Fibroblast of skin of left biceps (primary cell): ENCODE measurements around the gene CLEC10A.
"Not testable (repeated sequence)": the region's sequence is repeated elsewhere in the genome, so short reads cannot be mapped to it uniquely, and the experiment has no call there.

ENCODE experiments used
- DNase-seq, 2 experiments: peaks; one replicate each; pipeline ENCODE4 v3.0.0-alpha.2; 2013; ENCODE audit warnings: low read depth in 2 of 2

The CLEC10A gene, protein sequence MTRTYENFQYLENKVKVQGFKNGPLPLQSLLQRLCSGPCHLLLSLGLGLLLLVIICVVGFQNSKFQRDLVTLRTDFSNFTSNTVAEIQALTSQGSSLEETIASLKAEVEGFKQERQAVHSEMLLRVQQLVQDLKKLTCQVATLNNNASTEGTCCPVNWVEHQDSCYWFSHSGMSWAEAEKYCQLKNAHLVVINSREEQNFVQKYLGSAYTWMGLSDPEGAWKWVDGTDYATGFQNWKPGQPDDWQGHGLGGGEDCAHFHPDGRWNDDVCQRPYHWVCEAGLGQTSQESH

DNA sequence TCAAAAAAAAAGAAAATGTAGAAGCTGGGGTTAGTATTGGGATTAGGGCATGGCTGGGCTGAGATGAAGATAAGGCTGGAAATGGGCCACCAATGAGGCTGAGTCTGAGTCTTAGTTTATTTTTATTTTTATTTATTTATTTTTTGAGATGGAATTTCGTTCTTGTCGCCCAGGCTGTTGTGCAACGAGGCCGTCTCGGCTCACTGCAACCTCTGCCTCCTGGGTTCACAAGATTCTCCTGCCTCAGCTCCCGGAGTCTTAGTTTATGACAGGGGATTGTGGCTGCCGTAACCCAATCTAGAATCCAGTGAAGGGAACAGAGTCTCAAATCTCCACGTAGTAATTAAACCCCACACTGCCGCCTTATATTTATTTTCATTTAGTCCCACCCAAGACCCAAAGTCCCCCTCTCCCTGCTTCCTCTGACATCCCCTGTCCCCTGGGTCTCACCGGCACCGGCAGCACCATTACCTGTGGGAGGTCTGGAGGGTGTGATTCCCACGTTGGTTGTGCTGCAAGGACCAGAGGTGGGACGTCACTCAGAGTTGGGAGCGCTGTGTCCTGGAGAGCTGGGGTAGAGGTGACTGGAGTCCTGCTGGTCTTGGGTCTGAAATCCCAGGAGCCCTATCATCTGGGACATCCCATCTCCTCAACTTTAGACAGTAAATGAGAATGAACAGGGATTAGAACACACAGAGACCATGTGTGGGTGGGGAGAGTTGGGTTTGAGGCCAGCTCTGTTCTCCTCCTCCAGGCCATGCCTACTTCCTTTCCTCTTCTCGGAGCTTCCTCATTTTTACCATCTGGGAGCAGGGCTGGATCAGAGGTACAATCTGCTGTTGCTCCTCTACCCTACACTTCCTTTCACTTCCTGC, at the start of gene CLEC10A:
TSS of gene CLEC10A (minus strand) at position 671 of the 875 bp plus-strand sequence. CDS start 1,439 bp downstream, outside the sequence.
- DNase-seq: no peak

DNA sequence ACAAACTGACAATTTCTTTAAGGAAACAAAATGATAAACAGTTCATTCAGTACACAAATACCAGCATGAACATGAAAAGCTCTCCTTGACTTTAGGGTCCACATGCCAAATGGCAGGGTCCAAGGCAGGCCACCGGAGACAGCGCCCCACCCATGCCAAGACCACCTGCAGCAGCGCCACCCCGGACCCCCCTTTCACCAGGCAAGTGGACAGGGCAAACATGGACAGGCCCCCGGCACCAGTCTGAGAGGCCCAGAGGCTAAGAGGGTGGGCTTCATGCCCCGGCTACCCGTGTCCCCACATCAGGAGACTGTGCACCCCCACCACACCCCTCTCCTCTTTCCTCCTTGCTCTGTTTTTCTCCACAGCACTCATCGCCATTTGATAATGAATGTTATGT, 49.3 kb upstream of the CLEC10A start:
- no peak for DNase-seq

DNA sequence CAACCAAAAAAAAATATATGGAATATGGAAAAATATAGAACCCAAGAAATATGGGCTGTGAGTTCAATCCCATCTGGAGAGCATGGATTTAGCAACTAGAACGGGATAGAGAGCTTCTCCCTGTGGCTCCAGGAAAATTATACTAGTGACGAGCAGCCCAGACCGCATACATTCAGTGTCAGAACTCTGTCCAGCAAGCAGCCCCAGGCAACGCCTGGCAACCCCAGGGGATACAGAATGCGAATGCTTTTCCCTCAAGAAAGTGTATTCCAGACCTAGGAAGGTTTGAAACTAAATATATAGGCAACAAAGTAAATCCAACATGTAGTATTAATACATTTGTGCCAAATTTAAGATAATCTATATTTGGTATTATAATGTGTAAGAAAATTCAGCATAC, 48.1 kb upstream of the CLEC10A start:
- DNase-seq: no peak

DNA sequence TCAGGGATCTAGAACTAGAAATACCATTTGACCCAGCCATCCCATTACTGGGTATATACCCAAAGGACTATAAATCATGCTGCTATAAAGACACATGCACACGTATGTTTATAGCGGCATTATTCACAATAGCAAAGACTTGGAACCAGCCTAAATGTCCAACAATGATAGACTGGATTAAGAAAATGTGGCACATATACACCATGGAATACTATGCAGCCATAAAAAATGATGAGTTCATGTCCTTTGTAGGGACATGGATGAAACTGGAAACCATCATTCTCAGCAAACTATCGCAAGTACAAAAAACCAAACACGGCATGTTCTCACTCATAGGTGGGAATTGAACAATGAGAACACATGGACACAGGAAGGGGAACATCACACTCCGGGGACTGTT, 47.5 kb upstream of the CLEC10A start:
- not testable (repeated sequence) for DNase-seq

DNA sequence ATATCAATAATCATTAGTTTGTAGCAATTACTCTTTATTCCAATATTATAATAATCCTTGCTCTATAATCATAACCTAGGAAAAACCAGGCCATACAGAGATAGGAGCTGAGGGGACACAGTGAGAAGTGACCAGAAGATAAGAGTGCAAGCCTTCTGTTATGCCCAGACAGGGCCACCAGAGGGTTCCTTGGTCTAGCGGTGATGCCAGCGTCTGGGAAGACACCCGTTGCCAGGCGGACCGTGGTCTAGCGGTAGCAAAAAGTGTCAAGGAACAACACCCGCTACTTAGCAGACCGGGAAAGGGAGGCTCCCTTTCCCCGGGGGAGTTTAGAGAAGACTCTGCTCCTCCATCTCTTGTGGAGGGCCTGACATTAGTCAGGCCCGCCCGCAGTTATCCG, 46.3 kb upstream of the CLEC10A start:
- DNase-seq: not testable (repeated sequence)

DNA sequence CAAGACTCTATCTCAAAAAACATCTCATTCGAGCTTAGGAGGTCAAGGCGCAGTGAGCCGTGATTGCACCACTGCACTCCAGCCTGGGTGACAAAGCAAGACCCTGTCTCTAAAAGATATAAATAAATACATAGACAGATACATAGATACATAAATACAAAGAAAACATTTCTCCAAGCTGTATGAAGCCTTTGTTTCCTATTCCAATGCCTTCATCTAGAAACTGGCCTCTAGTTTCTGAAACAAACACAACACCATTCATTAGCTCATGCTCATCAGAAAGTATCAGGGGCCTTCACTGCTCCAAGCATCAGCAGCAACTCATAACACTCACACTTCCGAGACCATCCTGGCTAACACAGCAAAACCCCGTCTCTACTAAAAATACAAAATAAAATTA, 44.9 kb upstream of the CLEC10A start:
- no peak for DNase-seq

DNA sequence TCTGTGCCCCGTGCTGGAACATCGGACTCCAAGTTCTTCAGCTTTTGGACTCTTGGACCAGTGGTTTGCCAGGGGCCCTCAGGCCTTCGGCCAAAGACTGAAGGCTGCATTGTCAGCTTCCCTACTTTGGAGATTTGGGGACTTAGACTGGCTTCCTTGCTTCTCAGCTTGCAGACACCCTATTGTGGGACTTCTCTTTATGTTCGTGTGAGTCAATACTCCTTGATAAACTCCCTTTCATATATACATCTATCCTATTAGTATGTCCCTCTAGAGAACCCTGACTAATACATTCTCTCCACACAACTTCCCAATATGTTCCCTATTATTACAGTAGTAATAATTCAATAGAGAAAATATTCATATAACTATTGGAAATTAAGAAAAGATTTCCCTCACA, 43.8 kb upstream of the CLEC10A start:
- DNase-seq: no peak

DNA sequence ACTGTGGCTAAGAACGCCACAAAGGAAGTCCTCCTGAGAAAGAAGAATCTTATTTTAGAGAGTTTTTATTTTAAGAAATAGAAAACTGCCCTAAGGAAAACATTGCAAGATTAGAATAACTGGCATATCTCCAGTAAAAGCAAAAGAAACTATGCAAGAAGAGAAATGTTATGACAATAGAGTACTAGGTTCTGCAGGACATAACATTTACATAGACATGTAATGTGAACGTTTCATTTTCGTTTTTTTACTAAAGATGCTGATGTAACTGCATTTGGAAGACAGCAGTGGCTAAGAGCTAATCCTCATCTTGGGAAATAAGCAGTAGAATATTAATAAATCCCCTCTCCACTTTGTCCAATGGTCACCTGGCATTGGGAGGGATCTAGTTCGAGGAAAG, 42.3 kb upstream of the CLEC10A start:
- no peak for DNase-seq

DNA sequence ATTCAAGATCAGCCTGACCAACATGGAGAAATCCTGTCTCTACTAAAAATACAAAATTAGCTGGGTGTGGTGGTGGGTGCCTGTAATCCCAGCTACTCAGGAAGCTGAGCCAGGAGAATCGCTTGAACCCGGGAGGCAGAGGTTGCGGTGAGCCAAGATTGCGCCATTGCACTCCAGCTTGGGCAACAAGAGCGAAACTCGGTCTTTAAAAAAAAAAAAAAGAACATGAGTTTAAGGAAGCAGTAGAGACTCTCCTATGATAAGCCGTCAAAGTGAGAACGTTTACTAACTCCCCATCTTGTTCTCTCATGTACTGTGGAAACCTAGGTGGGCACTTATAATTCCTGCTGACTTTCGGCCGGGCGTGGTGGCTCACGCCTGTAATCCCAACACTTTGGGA, 40.6 kb upstream of the CLEC10A start:
- DNase-seq: not testable (repeated sequence)

DNA sequence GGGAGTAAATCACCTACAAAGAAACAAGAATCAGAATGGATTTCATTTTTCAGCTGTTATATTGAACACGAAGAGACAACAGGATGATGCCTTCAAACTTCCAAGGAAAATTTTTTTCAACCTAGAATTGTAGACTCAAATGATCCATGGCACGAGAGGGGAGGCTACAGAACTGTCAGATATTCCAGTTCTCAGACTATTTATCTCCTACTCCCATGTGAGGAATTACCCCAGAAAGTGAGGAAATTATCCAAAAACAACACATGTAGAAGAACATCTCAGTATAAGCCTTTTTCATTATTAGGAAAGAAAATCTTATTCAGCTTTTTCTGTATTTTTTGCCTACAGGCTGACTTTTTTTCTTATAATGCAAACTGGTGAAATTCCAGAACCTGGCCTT, 40.1 kb upstream of the CLEC10A start:
- no peak for DNase-seq

DNA sequence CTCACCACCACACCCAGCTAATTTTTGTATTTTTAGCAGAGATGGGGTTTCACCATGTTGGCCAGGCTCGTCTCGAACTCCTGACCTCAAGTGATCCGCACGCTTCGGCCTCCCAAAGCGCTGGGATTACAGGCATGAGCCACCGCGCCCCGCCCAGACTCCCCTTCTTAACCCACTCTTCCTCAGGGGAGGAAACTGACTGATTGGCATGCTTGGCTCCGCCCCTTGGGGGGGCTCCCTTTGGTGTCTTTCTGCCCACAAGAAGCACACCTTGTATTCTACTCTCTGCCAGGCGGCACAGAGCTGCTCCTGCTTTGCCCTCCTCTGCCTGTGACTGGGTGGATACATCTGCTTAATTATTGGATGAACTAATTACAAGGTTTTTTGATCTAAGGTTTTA, 39.3 kb upstream of the CLEC10A start:
- DNase-seq: no peak

DNA sequence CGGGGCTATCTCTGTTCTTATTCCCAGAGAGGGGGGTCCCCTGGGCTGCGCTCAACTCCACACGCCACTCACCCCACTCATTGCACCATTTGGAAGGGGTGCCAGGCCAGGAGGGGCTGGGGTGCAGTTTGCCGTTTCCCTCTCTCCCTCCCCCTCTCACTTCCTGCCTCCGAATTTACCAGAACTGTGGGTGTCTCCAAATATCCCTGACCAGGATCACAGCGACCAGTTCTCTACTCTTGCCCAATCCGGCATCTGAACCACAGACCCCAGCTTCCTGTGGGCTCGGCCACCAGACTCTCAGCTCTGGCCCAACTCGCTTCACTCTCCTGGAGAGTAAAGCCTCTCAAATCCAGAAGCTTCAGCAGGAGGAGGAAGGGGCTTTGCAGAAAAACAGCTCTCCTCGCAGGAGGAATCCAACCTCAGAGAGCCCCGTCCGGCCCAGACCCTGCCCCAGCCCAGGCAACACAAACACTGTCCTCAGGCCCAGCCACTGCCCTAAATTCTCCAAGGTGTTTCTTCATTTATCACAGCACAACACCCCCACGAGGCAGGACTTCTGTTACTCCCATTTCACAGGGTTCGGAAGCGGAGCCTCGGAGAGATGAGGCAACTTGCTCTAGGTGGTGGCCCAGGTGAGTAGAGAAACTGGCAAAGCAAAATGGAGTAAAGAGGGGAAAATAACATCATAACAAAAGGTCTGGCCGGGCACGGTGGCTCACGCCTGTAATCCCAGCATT, 35.0 kb upstream of the CLEC10A start:
- DNase-seq: no peak

DNA sequence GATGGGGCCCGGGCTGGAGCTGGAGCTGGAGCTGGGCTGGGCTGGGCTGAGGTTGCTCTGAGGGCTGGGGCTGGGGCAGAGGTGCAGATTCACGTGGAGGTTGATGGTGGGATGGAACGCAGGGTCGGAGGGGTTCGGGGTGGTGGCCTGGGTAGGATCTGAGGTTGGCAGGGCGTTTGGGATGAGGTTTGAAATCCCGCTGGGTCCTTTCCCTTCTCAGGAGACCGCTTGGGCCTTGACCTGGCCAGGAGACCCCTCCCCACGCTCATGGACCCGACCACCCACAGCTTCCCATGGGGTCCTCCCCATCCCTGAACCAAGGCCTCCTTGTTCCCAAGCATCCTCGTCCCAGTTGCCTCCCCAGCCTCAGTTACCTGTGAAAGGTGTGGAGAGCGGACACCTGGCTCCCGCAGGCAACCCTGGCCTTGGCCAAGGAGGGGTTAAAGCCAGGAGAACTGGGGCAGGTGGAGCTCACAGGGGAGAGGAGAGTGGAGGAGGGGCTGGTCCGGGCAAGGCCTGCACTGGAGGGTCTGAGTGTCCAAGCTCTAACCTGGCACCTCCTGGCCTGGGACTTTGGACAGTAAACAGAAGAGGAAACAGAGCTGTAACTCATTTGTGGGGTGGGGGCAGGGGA, 34.3 kb upstream of the CLEC10A start, which contains the start of gene ASGR2:
TSS of gene ASGR2 (minus strand) at position 582 of the 634 bp plus-strand sequence. CDS start 582 bp downstream, outside the sequence.
- no peak for DNase-seq

DNA sequence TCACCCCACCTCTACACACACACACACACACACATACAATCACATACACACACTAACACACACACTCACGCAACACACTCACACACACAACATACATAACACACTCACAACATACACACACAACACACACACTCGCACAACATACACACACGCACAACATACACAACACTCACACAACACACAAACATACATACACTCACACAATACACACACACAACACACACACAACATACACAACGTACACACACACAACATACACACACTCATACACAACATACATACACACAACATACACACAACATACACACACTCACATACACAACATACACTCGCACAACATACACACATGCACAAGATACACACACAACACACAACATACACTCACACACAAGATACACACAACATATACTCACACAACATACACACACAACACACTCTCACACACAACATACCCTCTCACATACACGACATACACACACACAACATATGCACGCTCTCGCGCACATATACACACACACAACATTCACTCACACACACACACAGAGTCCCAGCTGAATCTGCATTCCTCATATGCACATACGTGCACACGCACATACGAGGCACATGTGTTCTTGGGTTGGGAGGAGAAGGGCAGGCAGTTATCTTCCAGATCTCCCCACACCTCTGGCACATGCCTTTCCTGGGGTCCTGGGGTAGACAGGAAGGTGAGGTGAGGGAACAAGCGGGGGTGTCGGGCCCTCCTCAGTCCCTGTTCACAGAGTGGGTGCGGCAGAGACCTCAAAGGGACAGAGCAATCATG, 33.4 kb upstream of the CLEC10A start:
- DNase-seq: no peak

DNA sequence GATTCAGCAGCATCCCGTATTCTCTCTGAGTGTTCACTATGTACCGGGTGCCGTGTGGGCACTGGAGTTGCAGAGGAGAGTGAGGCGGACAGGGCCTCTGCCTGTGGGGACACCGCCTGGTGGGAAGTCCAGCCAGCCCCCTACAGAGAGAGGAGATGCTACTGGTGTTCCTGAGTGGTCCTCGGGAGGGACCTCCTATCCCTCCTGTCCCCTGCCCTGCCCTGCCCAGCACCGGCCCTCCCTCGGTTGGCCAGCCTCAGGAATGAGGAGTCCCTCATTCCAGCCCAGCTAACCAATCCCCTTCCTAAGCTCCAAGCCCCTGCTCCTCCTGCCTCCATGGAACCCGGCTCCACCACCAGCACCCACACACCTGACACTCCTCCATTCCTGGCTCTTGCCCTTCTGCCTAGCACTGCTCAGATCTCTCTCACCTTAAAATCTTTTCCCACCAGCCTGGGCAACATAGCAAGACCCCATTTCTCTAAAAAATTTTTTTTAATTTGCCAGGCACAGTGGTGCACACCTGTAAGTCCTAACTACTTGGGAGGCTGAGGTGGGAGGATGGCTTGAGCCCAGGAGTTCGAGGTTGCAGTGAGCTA, 32.6 kb upstream of the CLEC10A start:
- no peak for DNase-seq

DNA sequence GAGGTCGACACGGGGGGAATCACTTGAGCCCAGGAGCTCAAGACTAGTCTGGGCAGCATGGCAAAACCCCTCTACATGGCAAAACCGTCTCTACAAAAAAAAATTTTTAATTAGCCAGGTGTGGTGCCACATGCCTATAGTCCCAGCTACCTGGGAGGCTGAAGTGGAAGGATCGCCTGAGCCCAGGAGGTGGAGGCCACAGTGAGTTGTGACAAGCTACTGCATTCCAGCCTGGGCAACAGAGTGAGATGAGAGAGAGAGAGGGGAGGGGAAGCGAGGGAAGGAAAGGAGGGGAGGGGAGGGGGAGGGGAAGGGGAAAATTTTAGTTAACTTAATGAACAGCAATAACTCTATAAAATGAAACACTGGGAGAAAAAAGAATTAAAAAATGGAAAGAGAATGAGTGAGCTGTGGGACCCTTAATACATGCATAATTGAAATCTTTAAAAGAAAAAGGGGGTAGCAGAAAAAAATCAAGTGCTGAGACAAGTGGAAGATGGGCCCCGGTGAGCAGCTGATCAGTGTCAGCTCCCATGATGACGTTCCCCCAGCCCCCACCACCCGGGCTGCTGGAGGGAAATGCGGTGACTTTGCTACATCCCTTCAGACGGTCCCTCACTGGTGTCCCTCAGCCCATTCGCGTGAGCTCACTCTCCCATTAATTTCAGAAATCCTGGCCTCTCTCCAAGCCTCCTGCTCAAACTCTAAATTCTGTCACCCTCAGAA, 31.9 kb upstream of the CLEC10A start:
- no peak for DNase-seq

DNA sequence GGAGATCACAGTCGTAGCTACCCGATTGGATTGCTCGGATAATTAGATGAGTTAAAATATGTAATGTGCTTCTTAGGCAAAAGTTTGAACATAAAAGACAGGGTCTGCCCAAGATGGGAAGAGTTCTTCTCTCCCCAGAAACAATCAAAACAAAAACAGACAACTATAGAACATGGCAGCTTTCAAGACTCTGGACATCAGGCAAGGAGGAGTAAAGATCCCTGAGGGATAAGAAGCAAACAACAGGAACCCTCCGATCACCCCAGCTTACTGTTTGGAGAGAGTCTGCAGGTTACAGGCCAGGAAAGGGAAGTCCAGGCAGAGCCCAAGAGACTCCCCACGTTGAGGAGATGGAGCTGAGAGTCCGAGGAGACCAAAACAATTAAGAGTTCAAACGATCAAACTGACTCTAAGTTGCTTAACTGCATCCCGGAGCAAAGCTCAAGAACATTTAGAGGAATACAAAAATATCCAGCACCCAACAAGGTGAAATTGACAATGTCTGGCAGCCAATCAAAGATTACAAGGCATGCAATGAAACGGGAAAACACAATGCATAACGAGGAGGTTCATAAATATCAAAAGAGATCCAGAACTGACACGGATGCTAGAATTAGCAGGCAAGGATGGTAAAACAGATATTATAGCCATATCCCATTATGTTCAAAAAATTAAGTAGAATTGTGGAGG, 30.7 kb upstream of the CLEC10A start:
- no peak for DNase-seq

DNA sequence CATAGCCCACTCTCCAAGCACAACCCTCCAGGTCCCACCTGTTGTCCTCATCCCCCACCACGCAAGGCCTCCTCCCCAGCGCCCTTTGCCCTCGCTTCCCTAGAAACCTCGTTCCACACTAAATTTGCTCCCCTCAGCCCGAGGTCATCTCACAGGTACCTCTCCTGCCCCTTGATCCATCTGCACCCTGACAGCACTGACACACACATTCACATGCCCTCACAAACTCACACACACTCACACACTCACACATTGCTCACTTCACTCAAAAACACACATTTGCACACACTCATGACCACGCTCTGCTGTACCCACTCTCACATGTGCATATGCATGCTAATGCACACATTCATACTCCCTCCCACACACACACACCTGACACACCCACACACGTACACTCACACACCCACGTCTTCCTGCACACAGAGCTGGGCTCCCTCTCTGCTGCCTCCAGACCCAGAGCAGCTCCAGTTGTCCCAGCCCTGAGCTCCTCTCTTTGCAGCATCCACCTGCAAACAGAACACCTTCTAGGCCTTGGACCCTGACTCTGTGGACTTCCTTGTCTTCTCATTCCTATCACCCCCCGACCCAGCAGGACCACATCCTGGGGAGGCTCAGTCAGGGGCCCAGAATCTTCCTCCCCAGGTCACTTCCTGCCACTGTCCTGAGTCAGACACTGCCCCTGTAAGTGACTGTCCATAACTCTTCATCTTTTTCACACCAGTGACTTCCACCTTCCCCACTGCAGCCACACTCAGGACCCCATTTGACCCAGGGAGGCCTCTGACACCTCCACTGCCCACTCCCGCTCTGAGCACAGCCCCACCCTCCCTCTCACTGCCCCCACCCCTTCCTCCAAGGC, 29.6 kb upstream of the CLEC10A start:
- no peak for DNase-seq
